HG02798 (cell line): ENCODE results near the gene MPEG1.

Experiments used
- ATAC-seq: cut with Tn5 transposase; IDR thresholded peaks from one replicate; pipeline ENCODE4 v1.9.1; 2021; ENCODE audit warnings: mild to moderate bottlenecking; ENCODE audit not compliant: unreplicated experiment, poor library complexity

MPEG1 gene

GRCh38 chr11:59212744-59213631 is at the start of gene MPEG1:
MPEG1 (minus strand) TSS chr11:59212927; CDS start chr11:59212865, 62 bp downstream.
- ATAC-seq = peak; percentile 15

GRCh38 chr11:59262177-59262818 is 49.6 kb upstream of the MPEG1 start:
- ATAC-seq = no peak

DNA sequence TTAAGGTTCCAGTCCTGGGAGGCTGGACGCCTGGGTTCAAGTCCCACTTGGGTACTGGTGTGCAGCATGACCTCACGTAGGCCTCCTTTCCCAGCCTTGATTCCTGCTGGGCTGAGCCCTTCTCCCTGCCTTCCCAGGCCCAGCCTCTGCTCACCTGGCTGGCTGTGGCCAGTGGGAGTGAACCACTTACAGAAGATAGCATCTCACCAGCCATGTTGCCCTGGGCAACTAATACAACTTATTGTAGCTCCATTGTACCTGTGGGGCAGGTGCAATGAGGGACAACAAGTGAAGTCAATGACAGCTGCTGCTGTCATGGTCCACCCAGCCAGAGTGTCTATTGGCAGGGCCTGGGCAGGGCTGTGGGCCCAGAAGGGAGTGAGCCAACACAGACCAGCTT is 48.4 kb upstream of the MPEG1 start:
- no peak for ATAC-seq

- ATAC-seq = peak; percentile 43
These were observed 47.2 kb upstream of the MPEG1 start for GRCh38 chr11:59259867-59260475.

- ATAC-seq = peak; percentile 23
These were observed 46.3 kb upstream of the MPEG1 start for GRCh38 chr11:59259047-59259446.

- ATAC-seq = no peak
These were observed 42.6 kb upstream of the MPEG1 start for GRCh38 chr11:59255281-59255680.

GRCh38 chr11:59254286-59254685 is 41.6 kb upstream of the MPEG1 start:
- no peak for ATAC-seq

DNA sequence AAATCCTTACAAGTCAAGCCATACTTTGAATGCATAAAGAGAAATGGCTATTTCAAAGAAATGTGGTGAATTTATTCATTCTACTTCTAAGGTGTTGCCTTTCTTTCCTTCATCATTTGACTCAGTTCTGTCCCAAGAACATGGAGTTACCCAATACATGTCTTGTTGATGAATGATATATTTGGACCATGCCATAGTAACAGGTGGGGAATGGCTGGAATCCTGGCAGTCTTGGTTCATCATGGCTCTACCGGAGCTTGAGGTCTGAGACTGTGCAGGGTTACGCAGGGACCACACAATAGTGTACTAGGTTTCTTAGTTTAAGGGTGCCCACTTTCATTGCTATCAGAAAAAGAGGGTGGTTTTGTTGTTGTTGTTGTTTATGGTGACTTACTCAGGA is 40.3 kb upstream of the MPEG1 start:
- ATAC-seq = no peak

DNA sequence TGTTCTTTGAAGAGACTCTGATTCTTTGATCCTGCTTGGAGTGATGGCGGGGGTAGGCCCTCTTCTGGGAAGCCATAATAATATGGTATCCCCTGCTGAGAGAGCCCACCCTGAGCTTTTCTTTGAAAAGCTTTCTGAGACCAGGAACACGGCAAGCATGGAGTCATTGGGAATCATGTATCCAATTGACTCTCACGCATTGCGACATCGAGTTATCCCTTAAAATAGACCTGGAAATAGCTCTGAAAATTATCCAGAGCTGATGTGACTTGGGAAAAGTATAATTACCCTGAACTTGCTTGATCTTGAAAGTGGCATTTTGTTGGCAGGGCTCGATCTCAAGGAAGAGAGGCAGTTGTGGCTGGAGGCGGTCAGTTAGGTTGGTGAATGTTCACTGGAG is 36.8 kb upstream of the MPEG1 start:
- ATAC-seq = no peak

- ATAC-seq = no peak
These were observed 35.0 kb upstream of the MPEG1 start for GRCh38 chr11:59247531-59248227.

DNA sequence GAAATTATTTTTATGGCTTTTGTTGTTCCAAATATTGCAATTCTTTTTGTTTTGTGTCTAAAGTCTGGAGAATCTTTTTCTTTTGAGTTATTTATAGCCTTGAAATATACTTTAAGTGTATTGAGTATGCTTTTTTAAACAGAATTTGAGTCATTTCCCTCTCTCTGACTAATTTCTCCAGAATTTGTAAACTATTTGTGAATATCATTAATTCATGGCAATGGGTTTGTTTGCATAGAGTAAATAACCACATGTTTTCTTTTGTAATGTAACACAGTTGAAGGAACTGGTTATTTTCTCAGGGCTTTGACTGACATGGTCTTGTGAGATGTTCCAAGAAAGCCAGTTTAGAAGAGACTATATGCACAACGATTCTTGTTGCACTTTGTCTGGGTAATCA is 30.9 kb upstream of the MPEG1 start:
- no peak for ATAC-seq

DNA sequence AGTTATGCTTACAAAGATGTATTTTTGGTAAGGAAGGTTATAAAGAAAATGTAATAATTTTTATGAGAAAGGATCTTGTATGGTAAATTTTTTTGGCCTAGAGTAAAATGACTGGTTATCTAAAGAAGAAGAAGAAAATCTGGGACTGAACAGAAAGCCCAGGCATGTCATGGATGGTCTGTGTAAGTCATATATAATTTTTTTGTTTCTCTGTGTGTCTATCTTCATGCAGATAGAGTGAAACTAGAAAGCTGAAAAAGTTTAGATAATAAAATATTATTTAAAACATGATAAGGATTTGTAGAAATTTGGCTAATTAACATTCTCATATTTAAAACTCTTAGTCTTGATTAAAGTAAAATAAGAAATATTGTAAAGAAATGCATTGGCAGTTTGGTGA is 27.6 kb upstream of the MPEG1 start:
- no peak for ATAC-seq

GRCh38 chr11:59226396-59226795 is 13.7 kb upstream of the MPEG1 start:
- no peak for ATAC-seq

- ATAC-seq = peak; percentile 74
These were observed 12.3 kb upstream of the MPEG1 start for GRCh38 chr11:59225017-59225416.

DNA sequence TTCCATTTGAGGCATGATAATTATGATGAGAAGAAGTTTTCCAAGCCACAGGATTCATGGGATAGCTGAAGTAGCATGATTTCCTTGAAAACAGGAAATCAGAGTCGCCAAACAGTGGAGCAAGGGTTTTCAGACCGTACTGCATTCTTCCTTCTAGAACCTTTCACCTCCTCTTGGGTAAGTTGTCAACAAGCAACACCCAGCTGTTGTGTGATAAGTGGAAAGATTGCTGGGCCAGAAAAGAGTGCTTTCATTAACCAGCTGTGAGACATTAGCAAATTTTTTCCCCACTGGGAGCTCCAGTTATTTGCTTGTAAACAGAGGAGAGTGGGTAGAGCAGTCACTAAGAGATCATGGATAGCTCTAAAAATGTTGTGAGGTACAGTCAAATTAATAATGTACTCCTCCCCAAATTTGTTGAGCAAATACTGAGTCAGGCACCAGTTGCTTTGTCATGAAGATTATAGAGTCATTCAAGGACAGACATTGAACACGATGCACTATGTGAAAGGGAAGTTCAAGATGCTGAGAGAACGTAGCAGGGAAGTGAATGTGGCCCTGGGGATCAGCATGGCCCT is 11.7 kb upstream of the MPEG1 start:
- peak; percentile 54 for ATAC-seq

DNA sequence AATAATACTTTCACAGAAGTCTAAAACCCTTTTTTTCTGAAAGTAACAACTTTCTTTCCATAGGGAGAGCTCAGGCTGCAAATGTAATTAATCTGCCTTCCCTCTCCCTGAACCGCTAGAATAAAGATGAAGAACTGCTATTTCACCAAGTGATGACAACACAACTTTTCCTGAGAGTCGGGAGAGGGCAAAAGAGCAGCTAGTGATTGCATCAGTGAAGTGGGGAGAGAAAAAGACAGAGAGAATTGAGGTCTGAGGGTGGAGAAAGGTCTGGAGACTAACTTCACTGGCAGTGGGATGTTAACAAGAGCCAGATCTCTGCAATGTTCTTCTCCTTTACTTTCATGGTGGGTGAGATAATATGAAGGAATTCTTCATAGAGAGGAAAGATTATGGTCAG is 10.9 kb upstream of the MPEG1 start:
- no peak for ATAC-seq

DNA sequence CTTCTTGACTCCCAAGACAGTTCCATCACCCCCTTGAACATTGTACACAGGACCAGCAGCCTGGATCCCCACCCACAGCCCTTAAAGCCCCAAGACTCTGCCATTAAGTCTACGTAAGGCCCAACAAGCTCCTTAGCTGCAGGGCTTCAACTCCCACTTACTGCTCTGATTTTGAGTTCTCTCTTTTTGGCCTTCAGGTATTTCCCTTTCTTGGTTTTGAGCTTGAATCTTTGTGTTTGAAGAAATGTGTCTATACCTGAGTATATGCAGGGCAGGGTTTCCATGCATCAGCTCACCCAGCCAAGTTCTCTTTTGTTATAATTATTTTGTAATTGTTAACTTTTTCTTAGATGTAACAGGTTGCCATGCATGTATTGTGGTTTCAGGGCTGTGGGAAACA is 10.4 kb upstream of the MPEG1 start:
- no peak for ATAC-seq

- ATAC-seq = no peak
These were observed 9.8 kb upstream of the MPEG1 start for GRCh38 chr11:59222464-59223060.

DNA sequence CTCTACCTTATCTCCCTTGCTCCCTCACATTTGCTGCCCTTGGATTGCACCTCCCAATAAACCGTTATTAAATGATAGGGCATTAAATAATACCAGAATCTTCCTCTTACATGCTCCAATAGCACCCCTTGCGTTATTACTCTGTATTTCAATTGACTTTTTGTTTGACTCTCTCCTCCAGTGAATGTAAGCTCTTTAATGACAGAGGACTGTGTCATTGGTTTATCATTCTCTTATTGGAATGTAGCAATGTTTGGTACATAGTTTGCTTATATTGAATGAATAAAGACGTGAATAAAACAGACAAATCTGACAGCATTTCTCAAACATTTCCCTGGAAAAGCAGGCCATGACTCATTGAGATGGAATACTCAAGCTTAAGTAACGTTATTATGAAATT is 8.7 kb upstream of the MPEG1 start:
- ATAC-seq = no peak

DNA sequence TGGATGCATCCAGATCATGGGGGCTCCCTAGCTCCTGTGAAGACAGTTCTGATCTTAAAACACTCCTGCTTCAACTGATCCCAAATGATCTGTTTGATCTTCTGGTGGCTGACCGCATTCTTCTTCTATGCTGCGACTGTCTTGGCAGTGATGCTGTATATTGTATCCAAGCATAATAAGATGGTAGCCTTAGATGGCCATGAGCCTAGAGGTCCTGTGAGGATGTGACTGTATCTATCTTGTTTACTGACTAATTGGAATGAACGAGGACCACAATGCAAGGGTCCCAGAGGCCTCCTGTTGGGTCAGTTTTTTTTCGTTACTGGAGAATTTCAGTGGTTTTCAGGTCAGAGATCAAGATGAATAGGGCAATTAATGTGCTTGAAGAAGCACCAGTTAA is 7.1 kb upstream of the MPEG1 start:
- ATAC-seq = no peak
